Measurements from ENCODE around the gene BST2. TPM values are rescaled to one million over a fixed set of nuclear protein-coding genes. Genes with fewer than 3 reads are reported as not detected.

Gene BST2
- total RNA-seq, 3 donors from 2014 or later (not counting 1 experiment from before 2014, with no cell fraction given): 84.8 to 106 (median 100) TPM

DNA sequence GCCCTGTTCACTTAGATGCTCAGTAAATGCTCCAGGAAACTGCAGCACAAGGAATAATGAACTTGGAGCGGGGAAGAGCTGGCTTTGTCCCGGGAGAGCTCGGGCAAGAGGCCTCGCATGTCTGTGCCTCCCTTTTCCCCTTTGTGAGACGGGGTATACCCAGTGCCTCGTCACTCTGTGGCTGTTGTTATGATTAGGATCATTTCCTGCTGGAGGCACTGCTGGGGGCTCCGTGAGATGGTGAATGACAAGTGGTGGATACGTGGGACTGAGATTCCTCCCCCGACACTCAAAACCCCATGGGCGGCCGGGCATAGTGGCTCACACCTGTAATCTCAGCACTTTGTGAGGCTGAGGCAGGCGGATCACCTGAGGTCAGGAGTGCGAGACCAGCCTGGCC lies 27.2 kb downstream of the BST2 start:
- H3K9me3 ChIP-seq (ENCODE audit: control insufficient read depth, insufficient read depth, low read length): no peaks in the 10 kb centered on the region
- Mint-ChIP-seq H3K4me1 (peaks cover 0 to 9% of the 10 kb centered on the region in 2 donors), H3K27me3 (ENCODE audit: low read depth in 2 of 2) (peaks cover 0 to 7% of the 10 kb centered on the region in 2 donors), H3K36me3 (no peaks in the 10 kb centered on the region), H3K9me3 (no peaks in the 10 kb centered on the region), H3K4me3 (no peak overlapping the region), H3K27ac (no peak overlapping the region)
- no peak for ATAC-seq
- intact Hi-C loops (cut with micrococcal nuclease): no loop called here
- peaks cover 2% of the 10 kb centered on the region for H3K27me3 ChIP-seq (ENCODE audit: control insufficient read depth, insufficient read depth, low read length)
- no peaks in the 10 kb centered on the region for H3K36me3 ChIP-seq (ENCODE audit: control insufficient read depth, insufficient read depth, low read length)
- DNase-seq: no peak
- WGBS (ENCODE audit: insufficient coverage): 37% methylated on average over 11 of the region's 13 CpGs
- TF ChIP-seq, protein P1, sequence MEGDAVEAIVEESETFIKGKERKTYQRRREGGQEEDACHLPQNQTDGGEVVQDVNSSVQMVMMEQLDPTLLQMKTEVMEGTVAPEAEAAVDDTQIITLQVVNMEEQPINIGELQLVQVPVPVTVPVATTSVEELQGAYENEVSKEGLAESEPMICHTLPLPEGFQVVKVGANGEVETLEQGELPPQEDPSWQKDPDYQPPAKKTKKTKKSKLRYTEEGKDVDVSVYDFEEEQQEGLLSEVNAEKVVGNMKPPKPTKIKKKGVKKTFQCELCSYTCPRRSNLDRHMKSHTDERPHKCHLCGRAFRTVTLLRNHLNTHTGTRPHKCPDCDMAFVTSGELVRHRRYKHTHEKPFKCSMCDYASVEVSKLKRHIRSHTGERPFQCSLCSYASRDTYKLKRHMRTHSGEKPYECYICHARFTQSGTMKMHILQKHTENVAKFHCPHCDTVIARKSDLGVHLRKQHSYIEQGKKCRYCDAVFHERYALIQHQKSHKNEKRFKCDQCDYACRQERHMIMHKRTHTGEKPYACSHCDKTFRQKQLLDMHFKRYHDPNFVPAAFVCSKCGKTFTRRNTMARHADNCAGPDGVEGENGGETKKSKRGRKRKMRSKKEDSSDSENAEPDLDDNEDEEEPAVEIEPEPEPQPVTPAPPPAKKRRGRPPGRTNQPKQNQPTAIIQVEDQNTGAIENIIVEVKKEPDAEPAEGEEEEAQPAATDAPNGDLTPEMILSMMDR (IDR thresholded peaks at IDR 0.05): no peak
- H3K4me3 ChIP-seq (ENCODE audit: low read length): no peak overlapping the region
- no peak overlapping the region for H3K27ac ChIP-seq (ENCODE audit: low read length)
- peaks cover 21% of the 10 kb centered on the region for H3K4me1 ChIP-seq (ENCODE audit: control insufficient read depth, insufficient read depth, low read length)

DNA sequence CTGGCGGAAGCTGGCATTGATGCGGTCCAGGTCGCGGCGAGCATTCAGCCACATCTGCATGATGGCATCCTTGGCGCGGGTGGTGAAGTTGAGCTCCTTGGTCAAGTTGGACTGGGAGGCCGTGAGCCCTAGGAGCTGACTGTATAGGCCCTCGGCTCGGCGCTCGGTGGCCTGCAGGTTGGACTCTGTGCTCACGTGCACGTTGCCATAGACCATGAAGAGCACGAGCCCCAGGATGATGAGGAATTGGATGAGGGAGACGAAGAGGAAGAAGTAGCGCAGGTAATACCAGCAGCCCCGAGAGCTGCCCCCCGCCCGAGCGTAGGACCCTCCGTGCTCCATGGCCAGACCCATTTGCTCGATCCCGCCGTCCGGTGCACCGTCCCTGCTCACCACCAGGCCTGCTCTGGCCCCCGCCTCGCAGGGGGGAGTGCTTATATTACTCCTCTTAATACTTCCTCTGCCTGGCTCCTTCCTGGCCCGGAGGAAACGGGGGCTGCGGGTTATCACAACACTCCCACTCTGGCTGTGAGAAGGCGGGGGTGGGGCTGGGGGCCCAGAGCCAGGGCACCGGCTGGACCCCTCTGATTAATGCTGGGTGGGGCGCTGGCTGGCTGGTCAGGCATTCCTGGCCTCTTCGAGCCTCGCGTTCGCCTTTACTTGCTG lies 28.4 kb downstream of the BST2 start, which contains the start of gene PLVAP:
Gene PLVAP, minus strand, starts transcription at position 408 of the 666 bp plus-strand sequence. Its CDS starts 54 bp downstream, at position 354.
- no peak for ATAC-seq
- Mint-ChIP-seq H3K27ac (no peak within 1 kb of the TSS), H3K4me3 (no peak within 1 kb of the TSS), H3K27me3 (ENCODE audit: low read depth in 2 of 2) (peaks cover 0 to 7% of the 10 kb centered on the region in 2 donors), H3K36me3 (no peaks in the 10 kb centered on the region), H3K9me3 (no peaks in the 10 kb centered on the region), H3K4me1 (peaks cover 0 to 9% of the 10 kb centered on the region in 2 donors)
- WGBS (ENCODE audit: insufficient coverage): 46% methylated on average over 39 of the region's 39 CpGs
- TF ChIP-seq, protein P1 (IDR thresholded peaks at IDR 0.05): no peak
- H3K27ac ChIP-seq (ENCODE audit: low read length): no peak within 1 kb of the TSS
- no peak for DNase-seq
- no peaks in the 10 kb centered on the region for H3K9me3 ChIP-seq (ENCODE audit: control insufficient read depth, insufficient read depth, low read length)
- intact Hi-C loops (cut with micrococcal nuclease): no loop called here
- H3K4me1 ChIP-seq (ENCODE audit: control insufficient read depth, insufficient read depth, low read length): peaks cover 15% of the 10 kb centered on the region
- H3K4me3 ChIP-seq (ENCODE audit: low read length): no peak within 1 kb of the TSS
- H3K27me3 ChIP-seq (ENCODE audit: control insufficient read depth, insufficient read depth, low read length): peaks cover 2% of the 10 kb centered on the region
- H3K36me3 ChIP-seq (ENCODE audit: control insufficient read depth, insufficient read depth, low read length): no peaks in the 10 kb centered on the region

DNA sequence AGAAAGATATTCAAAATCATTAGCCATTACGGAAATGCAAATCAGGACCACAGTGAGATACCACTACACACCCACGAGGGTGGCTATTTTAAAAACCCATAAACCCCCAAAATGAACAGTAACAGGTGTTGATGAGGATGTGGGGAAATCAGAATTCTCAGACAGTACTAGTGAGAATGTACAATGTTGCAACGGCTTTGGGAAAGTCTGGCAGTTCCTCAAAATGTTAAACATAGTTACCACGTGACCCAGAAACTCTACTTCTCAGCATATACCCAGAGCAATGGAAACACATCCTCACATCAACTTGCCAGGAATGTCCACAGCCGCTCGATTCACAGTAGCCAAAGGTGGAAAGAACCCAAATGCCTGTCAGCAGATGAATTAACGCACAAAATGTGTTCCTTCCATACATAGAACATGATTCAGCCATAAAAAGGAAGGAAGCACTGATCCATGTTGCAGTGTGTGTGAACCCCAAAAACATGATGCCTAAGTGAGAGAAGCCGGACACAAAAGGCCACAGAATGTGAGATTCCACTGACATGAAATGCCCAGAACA lies 35.3 kb downstream of the BST2 start:
- Mint-ChIP-seq H3K27ac (no peak overlapping the region), H3K36me3 (no peaks in the 10 kb centered on the region), H3K4me3 (no peak overlapping the region), H3K27me3 (ENCODE audit: low read depth in 2 of 2) (peaks cover 0 to 7% of the 10 kb centered on the region in 2 donors), H3K4me1 (peaks cover 0 to 6% of the 10 kb centered on the region in 2 donors), H3K9me3 (no peaks in the 10 kb centered on the region)
- H3K9me3 ChIP-seq (ENCODE audit: control insufficient read depth, insufficient read depth, low read length): no peaks in the 10 kb centered on the region
- no peak for DNase-seq
- ATAC-seq: peak; percentile 32 to 74 (median 55)
- no peaks in the 10 kb centered on the region for H3K27me3 ChIP-seq (ENCODE audit: control insufficient read depth, insufficient read depth, low read length)
- no peaks in the 10 kb centered on the region for H3K36me3 ChIP-seq (ENCODE audit: control insufficient read depth, insufficient read depth, low read length)
- peaks cover 6% of the 10 kb centered on the region for H3K4me1 ChIP-seq (ENCODE audit: control insufficient read depth, insufficient read depth, low read length)
- intact Hi-C loops (cut with micrococcal nuclease): no loop called here
- H3K4me3 ChIP-seq (ENCODE audit: low read length): no peak overlapping the region
- WGBS (ENCODE audit: insufficient coverage): 13% methylated on average over 6 of the region's 8 CpGs
- H3K27ac ChIP-seq (ENCODE audit: low read length): no peak overlapping the region
- TF ChIP-seq, protein P1 (IDR thresholded peaks at IDR 0.05): no peak
